ENCODE results near the gene EEF1A1. TPM values are rescaled to one million over a fixed set of nuclear protein-coding genes. Genes with fewer than 3 reads are reported as not detected.
"Not testable (repeated sequence)": the region's sequence is repeated elsewhere in the genome, so short reads cannot be mapped to it uniquely, and the experiment has no call there.

Gene EEF1A1
- total RNA-seq: 1,000 to 10,000 TPM; 4,421 to 6,620 (median 4,841) TPM
- polyA plus RNA-seq: 2,506 TPM
- long read RNA-seq, donor 1, full-length matches to known transcripts: 2,317 of 2,719 reads
- long read RNA-seq, donor 1, partial matches to known transcripts: 390 of 2,719 reads
- long read RNA-seq, donor 1, other reads (novel, unspliced or antisense): 12 of 2,719 reads
- long read RNA-seq, donor 2, full-length matches to known transcripts: 1,247 of 1,370 reads
- long read RNA-seq, donor 2, partial matches to known transcripts: 115 of 1,370 reads
- long read RNA-seq, donor 2, other reads (novel, unspliced or antisense): 8 of 1,370 reads
- long read RNA-seq, donor 3, full-length matches to known transcripts: 11,014 of 11,398 reads
- long read RNA-seq, donor 3, partial matches to known transcripts: 265 of 11,398 reads
- long read RNA-seq, donor 3, other reads (novel, unspliced or antisense): 119 of 11,398 reads
- long read RNA-seq, donor 4, full-length matches to known transcripts: 1,514 of 1,639 reads
- long read RNA-seq, donor 4, partial matches to known transcripts: 116 of 1,639 reads
- long read RNA-seq, donor 4, other reads (novel, unspliced or antisense): 9 of 1,639 reads

- ATAC-seq: peak; percentile 94 to 97
- Histone ChIP-seq H3K4me3 (ENCODE audit: low read length) (peak within 1 kb of the TSS; percentile 73), H3K27ac (ENCODE audit: low read length) (peak within 1 kb of the TSS; percentile 99), H3K27me3 (ENCODE audit: control insufficient read depth, insufficient read depth) (no peaks in the 10 kb centered on the region), H3K4me1 (ENCODE audit: control insufficient read depth, insufficient read depth, low read length) (no peaks in the 10 kb centered on the region), H3K9me3 (ENCODE audit: control insufficient read depth, low read length) (no peaks in the 10 kb centered on the region)
- peak; percentile 99 to 100 (median 100) for DNase-seq
- WGBS: under 1% methylated on average over 53 of the region's 53 CpGs
- intact Hi-C loops (cut with DNase I): loop anchor here in 3 of 4 donors (10.0 kb wide), 1 partner anchor 64 kb away; no protein-coding TSS in a partner anchor
Measured at GRCh38 chr6:73520688-73521350, at the start of gene EEF1A1. Gene EEF1A1 (minus strand): TSS chr6:73521032. CDS start chr6:73520026, 1,006 bp downstream.

- intact Hi-C loops (cut with DNase I): no loop called here
- no peak for ATAC-seq
- WGBS: 70% methylated on average over 5 of the region's 5 CpGs
- no peaks in the 10 kb centered on the region for H3K9me3 ChIP-seq (ENCODE audit: control insufficient read depth, low read length)
- DNase-seq: no peak
- H3K27me3 ChIP-seq (ENCODE audit: control insufficient read depth, insufficient read depth): no peaks in the 10 kb centered on the region
- no peak overlapping the region for H3K4me3 ChIP-seq (ENCODE audit: low read length)
- no peak overlapping the region for H3K27ac ChIP-seq (ENCODE audit: low read length)
- H3K4me1 ChIP-seq (ENCODE audit: control insufficient read depth, insufficient read depth, low read length): peaks cover 3% of the 10 kb centered on the region
Measured at GRCh38 chr6:73569121-73569520, 48.3 kb upstream of the EEF1A1 start.

GRCh38 chr6:73566954-73567591 is 46.2 kb upstream of the EEF1A1 start:
- Histone ChIP-seq H3K27me3 (ENCODE audit: control insufficient read depth, insufficient read depth) (no peaks in the 10 kb centered on the region), H3K27ac (ENCODE audit: low read length) (peak overlapping the region; percentile 30), H3K4me3 (ENCODE audit: low read length) (no peak overlapping the region), H3K4me1 (ENCODE audit: control insufficient read depth, insufficient read depth, low read length) (peaks cover 3% of the 10 kb centered on the region), H3K9me3 (ENCODE audit: control insufficient read depth, low read length) (no peaks in the 10 kb centered on the region)
- ATAC-seq (peak; percentile 60 to 78), DNase-seq (peak; percentile 67 to 79 (median 71))
- 71% methylated on average over 8 of the region's 8 CpGs for WGBS
- intact Hi-C loops (cut with DNase I): no loop called here

GRCh38 chr6:73566486-73566871 is 45.6 kb upstream of the EEF1A1 start:
- H3K27me3 ChIP-seq (ENCODE audit: control insufficient read depth, insufficient read depth); DNase-seq; intact Hi-C loops (cut with DNase I); H3K9me3 ChIP-seq (ENCODE audit: control insufficient read depth, low read length); ATAC-seq; H3K4me3 ChIP-seq (ENCODE audit: low read length); H3K4me1 ChIP-seq (ENCODE audit: control insufficient read depth, insufficient read depth, low read length): not testable (repeated sequence)
- peak overlapping the region; percentile 2 for H3K27ac ChIP-seq (ENCODE audit: low read length)
- 92% methylated on average over 2 of the region's 2 CpGs for WGBS

GRCh38 chr6:73565767-73566485 is 45.1 kb upstream of the EEF1A1 start:
- intact Hi-C loops (cut with DNase I): no loop called here
- Histone ChIP-seq H3K27ac (ENCODE audit: low read length) (no peak overlapping the region), H3K4me1 (ENCODE audit: control insufficient read depth, insufficient read depth, low read length) (peaks cover 3% of the 10 kb centered on the region), H3K27me3 (ENCODE audit: control insufficient read depth, insufficient read depth) (no peaks in the 10 kb centered on the region), H3K9me3 (ENCODE audit: control insufficient read depth, low read length) (no peaks in the 10 kb centered on the region), H3K4me3 (ENCODE audit: low read length) (no peak overlapping the region)
- WGBS: 90% methylated on average over 11 of the region's 11 CpGs
- DNase-seq (no peak), ATAC-seq (no peak)

- H3K9me3 ChIP-seq (ENCODE audit: control insufficient read depth, low read length): no peaks in the 10 kb centered on the region
- intact Hi-C loops (cut with DNase I): no loop called here
Measured at GRCh38 chr6:73564578-73565345, 43.9 kb upstream of the EEF1A1 start.

GRCh38 chr6:73562558-73562957 is 41.7 kb upstream of the EEF1A1 start:
- 91% methylated on average over 2 of the region's 2 CpGs for WGBS
- Histone ChIP-seq H3K9me3 (ENCODE audit: control insufficient read depth, low read length) (no peaks in the 10 kb centered on the region), H3K27ac (ENCODE audit: low read length) (no peak overlapping the region), H3K4me1 (ENCODE audit: control insufficient read depth, insufficient read depth, low read length) (no peaks in the 10 kb centered on the region), H3K27me3 (ENCODE audit: control insufficient read depth, insufficient read depth) (no peaks in the 10 kb centered on the region), H3K4me3 (ENCODE audit: low read length) (no peak overlapping the region)
- DNase-seq (no peak), ATAC-seq (no peak)
- intact Hi-C loops (cut with DNase I): no loop called here

More at GRCh38 chr6:73564578-73565345, 43.9 kb upstream of the EEF1A1 start:
- no peaks in the 10 kb centered on the region for H3K4me1 ChIP-seq (ENCODE audit: control insufficient read depth, insufficient read depth, low read length)
- H3K27me3 ChIP-seq (ENCODE audit: control insufficient read depth, insufficient read depth): no peaks in the 10 kb centered on the region
- DNase-seq (no peak), ATAC-seq (no peak)
- no peak overlapping the region for H3K27ac ChIP-seq (ENCODE audit: low read length)
- 95% methylated on average over 17 of the region's 17 CpGs for WGBS
- H3K4me3 ChIP-seq (ENCODE audit: low read length): no peak overlapping the region

- Histone ChIP-seq H3K4me1 (ENCODE audit: control insufficient read depth, insufficient read depth, low read length) (no peaks in the 10 kb centered on the region), H3K27ac (ENCODE audit: low read length) (no peak overlapping the region), H3K27me3 (ENCODE audit: control insufficient read depth, insufficient read depth) (no peaks in the 10 kb centered on the region), H3K4me3 (ENCODE audit: low read length) (no peak overlapping the region), H3K9me3 (ENCODE audit: control insufficient read depth, low read length) (no peaks in the 10 kb centered on the region)
- no peak for ATAC-seq
- DNase-seq: no peak
- intact Hi-C loops (cut with DNase I): no loop called here
- 90% methylated on average over 9 of the region's 9 CpGs for WGBS
Measured at GRCh38 chr6:73560853-73561407, 40.1 kb upstream of the EEF1A1 start.

- Histone ChIP-seq H3K27me3 (ENCODE audit: control insufficient read depth, insufficient read depth) (no peaks in the 10 kb centered on the region), H3K27ac (ENCODE audit: low read length) (no peak overlapping the region), H3K4me1 (ENCODE audit: control insufficient read depth, insufficient read depth, low read length) (no peaks in the 10 kb centered on the region), H3K9me3 (ENCODE audit: control insufficient read depth, low read length) (no peaks in the 10 kb centered on the region), H3K4me3 (ENCODE audit: low read length) (no peak overlapping the region)
- 62% methylated on average over 8 of the region's 8 CpGs for WGBS
- ATAC-seq (no peak), DNase-seq (no peak)
- intact Hi-C loops (cut with DNase I): no loop called here
Measured at GRCh38 chr6:73560182-73560732, 39.4 kb upstream of the EEF1A1 start.
